AG08396 (cell line): ENCODE results near the gene TSPEAR.

ENCODE experiments used
- DNase-seq: peaks from one replicate; pipeline ENCODE4 v3.0.0; 2012; ENCODE audit warnings: low spot score, mixed read lengths

Gene TSPEAR

GRCh38 chr21:44720170-44720569 is 8.8 kb upstream of the TSPEAR start:
- no peak for DNase-seq

- no peak for DNase-seq
Measured at GRCh38 chr21:44718571-44718970, 7.2 kb upstream of the TSPEAR start.

DNA sequence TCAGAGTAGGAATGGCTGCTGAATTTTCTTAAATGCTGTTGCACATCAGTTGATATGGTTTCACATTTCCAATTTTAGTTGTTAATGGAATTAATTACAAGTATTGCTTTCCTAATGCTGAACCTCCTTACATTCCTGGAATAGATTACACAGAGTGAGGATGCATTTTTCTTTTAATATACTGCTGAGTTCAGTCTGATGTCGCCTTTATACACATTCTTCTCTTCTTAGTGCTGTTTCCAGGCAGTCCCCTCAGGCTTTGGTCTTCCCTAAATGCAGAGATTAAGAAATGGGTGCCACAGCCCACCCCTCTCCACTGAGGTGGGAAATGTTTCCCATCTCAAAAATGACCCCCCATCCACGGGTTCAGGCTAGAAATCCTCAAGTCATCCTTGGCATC is 6.7 kb upstream of the TSPEAR start:
- no peak for DNase-seq

DNA sequence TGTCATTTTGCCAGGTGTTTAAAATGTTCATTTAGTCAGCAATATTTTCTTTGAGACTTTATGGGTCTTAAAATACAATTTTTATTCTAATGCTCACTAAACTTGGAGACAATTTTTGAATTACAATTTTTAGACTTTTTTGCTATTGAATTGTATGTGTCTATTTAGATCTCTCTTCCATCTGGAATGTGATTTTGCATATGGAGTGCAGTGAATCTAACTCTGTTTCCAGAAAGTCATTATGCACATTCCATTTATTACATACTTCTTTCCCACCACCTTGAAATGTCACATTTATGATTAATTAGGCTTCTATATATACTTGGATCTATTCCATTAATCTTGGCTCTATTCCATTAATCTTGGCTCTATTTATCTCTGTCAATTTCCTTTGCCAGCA is 5.6 kb upstream of the TSPEAR start:
- DNase-seq: no peak

DNA sequence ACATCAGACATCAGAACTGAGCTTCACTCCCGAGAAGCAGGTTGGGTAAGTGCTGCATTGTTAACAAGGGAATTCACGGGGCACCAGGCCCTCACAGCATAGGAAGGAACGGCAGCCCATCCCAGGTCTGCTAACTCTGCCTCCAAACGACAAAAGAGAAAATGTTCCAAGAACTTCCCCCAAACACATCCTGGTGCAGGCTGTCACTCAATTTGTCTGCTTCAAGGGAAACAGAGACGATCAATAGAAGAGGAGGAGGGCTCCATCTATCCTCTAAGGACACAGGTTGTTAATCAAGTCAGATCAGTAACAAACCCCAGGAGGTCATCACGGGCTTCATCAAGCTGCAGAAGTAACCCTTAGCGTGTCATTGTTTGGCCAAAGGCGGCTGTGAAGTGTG is 3.5 kb upstream of the TSPEAR start:
- no peak for DNase-seq

- no peak for DNase-seq
Measured at GRCh38 chr21:44713846-44714245, 2.5 kb upstream of the TSPEAR start.

DNA sequence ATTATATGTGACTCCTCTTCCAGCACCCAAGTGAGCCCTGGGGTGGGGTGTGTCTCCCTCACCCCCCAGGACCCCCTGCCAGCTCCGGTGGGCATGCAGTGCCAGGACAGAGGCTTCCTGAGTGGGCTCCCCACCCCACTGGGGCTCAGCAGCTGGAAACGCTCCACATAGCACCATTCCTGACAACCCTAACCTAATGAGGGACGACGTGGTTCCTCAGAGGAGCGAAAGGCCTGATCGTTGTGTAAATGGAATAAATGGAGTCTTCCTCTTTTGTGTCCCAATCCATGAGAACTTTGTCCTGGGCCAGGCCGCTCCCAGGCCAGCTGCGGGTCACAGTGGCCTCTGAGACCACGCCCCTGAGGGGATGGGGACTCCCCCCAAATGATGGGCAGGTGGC is 1.8 kb upstream of the TSPEAR start:
- no peak for DNase-seq

GRCh38 chr21:44712203-44713028 is 1.0 kb upstream of the TSPEAR start:
- no peak for DNase-seq

DNA sequence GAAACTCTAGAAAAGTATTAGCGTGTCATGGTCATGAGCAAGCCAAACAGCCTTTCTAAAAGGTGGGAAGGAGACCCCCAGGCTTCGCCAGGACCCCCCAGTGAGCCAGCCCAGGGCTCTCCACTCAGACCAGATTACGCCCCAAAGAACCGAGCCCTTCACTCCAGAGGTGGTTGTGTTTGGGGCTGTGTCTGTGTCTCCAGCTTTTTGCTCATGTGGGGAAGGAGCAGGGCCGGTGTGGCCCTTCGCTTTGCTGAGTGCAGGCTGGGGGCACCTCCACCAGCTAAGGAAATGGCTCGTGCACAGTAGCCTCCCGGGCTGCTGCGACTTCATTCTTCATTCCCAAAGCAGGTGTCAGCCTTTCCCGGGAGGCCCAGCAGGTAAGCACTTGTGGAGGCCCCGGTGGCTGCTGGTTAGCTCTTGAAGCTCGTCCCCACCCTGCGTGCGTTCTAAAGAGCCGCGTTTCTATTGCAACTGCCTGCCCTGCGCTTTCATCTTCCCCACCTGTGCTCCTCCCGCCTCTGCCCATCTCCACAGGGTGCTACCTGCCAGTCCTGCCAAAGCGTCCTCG is 531 bp downstream of the TSPEAR start:
- no peak for DNase-seq

DNA sequence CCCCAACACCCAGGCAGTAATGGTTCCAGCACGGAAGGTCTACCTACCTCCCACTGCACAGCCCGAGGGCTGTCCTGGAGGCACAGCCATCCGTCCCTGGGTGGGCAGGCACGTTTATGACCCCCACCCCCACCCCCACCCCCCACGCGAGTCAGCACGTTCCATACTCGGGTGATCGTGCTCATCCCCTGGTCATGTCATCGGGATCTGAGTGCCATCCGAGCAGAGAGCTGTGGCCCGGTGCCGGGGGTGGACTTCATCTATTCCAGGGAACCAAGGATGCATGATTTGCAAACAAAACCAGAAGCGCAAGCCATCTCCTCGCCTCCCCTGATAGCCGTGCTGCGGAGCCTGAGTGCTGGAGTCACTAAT is 1.1 kb downstream of the TSPEAR start:
- no peak for DNase-seq

DNA sequence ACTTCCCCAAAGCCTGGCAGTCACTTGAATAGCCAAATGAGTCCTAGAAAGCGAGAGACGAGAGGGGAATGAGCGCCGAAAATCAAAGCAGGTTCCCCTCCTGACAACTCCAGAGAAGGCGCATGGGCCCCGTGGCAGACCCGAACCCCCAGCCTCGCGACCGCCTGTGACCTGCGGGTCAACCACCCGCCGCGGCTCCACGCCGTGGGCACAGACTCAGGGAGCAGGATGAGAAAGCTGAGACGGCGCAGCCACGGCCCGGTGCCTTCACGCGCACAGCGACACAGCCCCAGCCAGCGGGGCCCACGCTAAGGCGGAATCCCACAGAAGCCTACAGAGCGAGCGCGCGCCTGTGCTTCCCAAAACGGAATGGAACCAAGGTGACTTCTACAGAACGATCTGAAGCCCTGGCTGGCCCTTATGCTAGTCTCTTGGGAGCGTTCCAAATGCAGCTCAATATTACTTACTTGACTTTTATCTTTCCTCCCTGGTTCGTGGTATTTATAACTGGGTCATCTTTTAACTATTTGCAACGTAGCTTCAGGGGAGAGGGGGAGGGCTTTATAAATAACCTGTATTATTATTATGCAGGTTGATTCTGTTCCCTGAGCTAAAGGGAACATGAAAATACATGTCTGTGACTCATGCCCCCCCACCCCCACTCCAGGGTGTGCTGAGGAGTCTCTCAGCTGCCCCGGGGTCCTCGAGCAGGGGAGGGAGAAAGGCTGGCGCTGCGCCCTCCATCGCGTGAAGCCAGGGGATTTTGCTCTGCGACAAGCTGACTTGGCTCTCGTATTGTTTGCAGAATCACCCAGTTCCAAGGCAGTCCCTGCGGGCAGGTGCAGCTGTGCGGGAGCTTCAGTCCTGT is 1.7 kb downstream of the TSPEAR start:
- no peak for DNase-seq

- DNase-seq: no peak
Measured at GRCh38 chr21:44708866-44709425, 2.4 kb downstream of the TSPEAR start.

DNA sequence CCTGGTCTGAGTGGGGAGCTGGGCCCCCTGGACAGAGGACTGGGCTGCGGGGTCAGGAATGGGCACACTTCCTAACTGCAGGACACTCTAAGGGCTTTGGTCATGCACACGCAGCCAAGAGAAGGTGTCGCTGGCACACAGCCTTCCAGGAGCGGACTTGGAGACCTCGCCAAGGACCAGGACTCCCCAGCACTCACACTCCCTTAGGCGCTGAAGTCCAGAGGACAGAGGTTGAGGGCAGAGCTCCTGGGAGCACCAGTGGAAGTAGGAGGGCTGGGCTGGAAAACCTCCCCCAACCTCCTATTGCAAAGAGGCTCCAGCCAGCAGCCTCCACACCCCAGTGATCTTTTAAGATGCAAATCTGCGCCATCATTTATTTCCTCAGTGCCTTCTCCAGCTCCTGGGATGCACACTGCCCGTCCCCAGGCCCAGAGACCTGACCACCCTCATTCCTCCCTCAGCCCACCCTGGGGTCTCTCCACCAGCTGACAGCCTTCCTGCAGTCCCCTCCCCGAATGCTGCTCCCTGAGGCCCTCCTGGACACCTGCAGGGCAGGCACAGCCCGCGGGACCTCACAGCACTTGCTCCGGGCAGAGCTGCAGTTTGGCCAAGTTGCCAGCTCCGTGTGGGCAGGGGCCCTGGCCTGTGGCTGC is 3.0 kb downstream of the TSPEAR start:
- no peak for DNase-seq

- no peak for DNase-seq
Measured at GRCh38 chr21:44706706-44707581, 4.4 kb downstream of the TSPEAR start.

GRCh38 chr21:44706026-44706705 is 5.2 kb downstream of the TSPEAR start:
- DNase-seq: no peak

GRCh38 chr21:44704636-44705001 is 6.8 kb downstream of the TSPEAR start:
- DNase-seq: no peak

- no peak for DNase-seq
Measured at GRCh38 chr21:44703731-44704635, 7.4 kb downstream of the TSPEAR start.

- DNase-seq: no peak
Measured at GRCh38 chr21:44702973-44703730, 8.2 kb downstream of the TSPEAR start.
